Adrenal gland (tissue), 5 donors: Measurements from ENCODE around the gene PIK3CB.

Experiments
- POLR2A ChIP-seq, 2 donors: fragments of 450-650 bp; IDR thresholded peaks; one replicate each; pipeline ENCODE4 v1.6.1; 2017; ENCODE audit warnings: antibody characterized with exemption in 2 of 2, mild to moderate bottlenecking in 2 of 2, moderate library complexity in 1 of 2
- TF ChIP-seq, protein P1 (sequence below), 6 experiments: fragments of 450-650 bp in 4 of 6; fragments of 200-600 bp in 2 of 6; sonication (generic) in 1 of 6; IDR thresholded peaks; 1 replicate in 5 of 6; 2 replicates in 1 of 6; pipeline versions ENCODE4 v1.5.1 to v1.8.0; 2016 to 2021; ENCODE audit warnings: antibody characterized with exemption in 6 of 6, mild to moderate bottlenecking in 2 of 6, moderate library complexity in 1 of 6
- donor health status: DM: no; HTN: no; CAD: no.

DNA sequence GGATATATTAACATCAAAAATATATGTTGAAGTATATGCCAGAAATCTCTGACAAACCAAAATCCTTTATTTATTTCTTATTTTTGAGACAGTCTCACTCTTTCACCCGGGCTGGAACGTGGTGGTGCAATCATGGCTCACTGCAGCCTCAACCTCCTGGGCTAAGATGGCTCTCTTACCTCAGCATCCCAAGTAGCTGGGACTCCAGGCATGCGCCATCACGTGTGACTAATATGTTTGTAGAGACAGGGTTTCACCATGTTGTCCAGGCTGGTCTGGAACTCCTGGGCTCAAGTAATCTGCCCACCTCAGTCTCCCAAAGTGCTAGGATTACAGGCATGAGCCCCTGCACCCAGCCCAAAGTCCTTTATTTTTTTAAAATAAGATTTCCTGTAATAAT is 214.3 kb downstream of the PIK3CB start:
- TF ChIP-seq POLR2A (IDR thresholded peaks at IDR 0.05): no peak
- TF ChIP-seq, protein P1, sequence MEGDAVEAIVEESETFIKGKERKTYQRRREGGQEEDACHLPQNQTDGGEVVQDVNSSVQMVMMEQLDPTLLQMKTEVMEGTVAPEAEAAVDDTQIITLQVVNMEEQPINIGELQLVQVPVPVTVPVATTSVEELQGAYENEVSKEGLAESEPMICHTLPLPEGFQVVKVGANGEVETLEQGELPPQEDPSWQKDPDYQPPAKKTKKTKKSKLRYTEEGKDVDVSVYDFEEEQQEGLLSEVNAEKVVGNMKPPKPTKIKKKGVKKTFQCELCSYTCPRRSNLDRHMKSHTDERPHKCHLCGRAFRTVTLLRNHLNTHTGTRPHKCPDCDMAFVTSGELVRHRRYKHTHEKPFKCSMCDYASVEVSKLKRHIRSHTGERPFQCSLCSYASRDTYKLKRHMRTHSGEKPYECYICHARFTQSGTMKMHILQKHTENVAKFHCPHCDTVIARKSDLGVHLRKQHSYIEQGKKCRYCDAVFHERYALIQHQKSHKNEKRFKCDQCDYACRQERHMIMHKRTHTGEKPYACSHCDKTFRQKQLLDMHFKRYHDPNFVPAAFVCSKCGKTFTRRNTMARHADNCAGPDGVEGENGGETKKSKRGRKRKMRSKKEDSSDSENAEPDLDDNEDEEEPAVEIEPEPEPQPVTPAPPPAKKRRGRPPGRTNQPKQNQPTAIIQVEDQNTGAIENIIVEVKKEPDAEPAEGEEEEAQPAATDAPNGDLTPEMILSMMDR (IDR thresholded peaks at IDR 0.05): no peak
